ENCODE data around the gene AP3S1. TPM values are rescaled to one million over a fixed set of nuclear protein-coding genes. Genes with fewer than 3 reads are reported as not detected.

Gene AP3S1
- total and polyA plus RNA-seq, 2 of the 13 experiments (the other 11 are each of a cell fraction or from before 2014, with no cell fraction given) = 50.5 to 85.9 TPM

DNA sequence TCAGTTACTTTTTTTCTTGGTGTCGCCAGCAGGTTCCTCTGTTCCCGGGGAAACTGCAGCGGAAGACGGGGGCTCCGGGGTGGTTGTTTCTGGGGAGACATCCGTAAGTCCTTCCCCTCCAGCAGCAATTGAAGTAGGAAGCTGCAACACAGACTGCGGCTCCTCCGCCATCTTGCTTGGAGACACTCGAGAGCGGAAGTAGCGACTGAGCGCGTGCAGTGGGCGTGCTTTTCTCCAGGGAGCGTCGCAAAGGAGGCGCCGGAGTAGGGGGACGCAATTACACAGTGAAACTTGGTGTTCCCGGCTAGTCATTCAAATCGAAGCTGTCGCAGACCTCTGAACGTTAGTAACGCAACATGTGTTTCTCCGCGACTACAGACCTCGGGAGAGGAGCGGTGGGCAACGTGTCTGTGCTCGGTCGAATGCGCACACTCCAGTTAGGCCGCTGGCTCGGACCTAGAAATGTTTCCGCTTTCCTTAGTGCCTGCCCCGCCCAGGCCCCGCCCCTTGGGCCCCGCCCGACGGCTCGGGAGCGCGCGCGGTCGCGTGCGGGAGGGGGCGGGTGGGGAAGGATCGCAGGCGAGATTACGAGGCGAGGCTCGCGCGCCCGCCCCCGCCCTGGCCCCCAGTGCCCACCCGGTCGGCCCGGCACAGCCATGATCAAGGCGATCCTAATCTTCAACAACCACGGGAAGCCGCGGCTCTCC lies at the start of gene AP3S1, which contains the start of gene ATG12 (continued):
- TF ChIP-seq POLR2AphosphoS2 (IDR thresholded peaks at IDR 0.05; ENCODE audit: low read depth, low read length) (no peak), YEATS4 (CRISPR knock-in tag; IDR thresholded peaks at IDR 0.05; ENCODE audit: borderline replicate concordance) (peak; percentile 93), ZNF775 (CRISPR knock-in tag; IDR thresholded peaks at IDR 0.05; ENCODE audit: borderline replicate concordance) (no peak), GABPA (IDR thresholded peaks at IDR 0.05; ENCODE audit: low read depth, low read length) (peak; percentile 58; the same call in 1 of the 2 replicates), GABPA (CRISPR knock-in tag; IDR thresholded peaks at IDR 0.05; ENCODE audit: low read depth) (peak; percentile 91), ZNF33A (CRISPR knock-in tag; IDR thresholded peaks at IDR 0.05; ENCODE audit: borderline replicate concordance) (peak; percentile 71; the same call in 1 of the 2 replicates), ZNF343 (CRISPR knock-in tag; IDR thresholded peaks at IDR 0.05) (no peak), ZNF703 (CRISPR knock-in tag; IDR thresholded peaks at IDR 0.05; ENCODE audit: borderline replicate concordance) (no peak), ZC3H4 (CRISPR knock-in tag; IDR thresholded peaks at IDR 0.05; ENCODE audit: borderline replicate concordance) (peak; percentile 30; the same call in 1 of the 2 replicates), TAF15 (IDR thresholded peaks at IDR 0.05; ENCODE audit: low read depth, low read length, poor library complexity, severe bottlenecking) (no peak), ZMAT3 (CRISPR knock-in tag; conservative IDR thresholded peaks at IDR 0.05) (peak; percentile 95), RBM39 (IDR thresholded peaks at IDR 0.05; ENCODE audit: low read depth, low read length, poor library complexity, severe bottlenecking) (peak; percentile 58), EHMT2 (IDR thresholded peaks at IDR 0.05; ENCODE audit: borderline replicate concordance, low read depth, low read length) (no peak), IRF2 (CRISPR knock-in tag; IDR thresholded peaks at IDR 0.05) (peak; percentile 78; the same call in 1 of the 2 replicates)
- TF ChIP-seq, protein P1, sequence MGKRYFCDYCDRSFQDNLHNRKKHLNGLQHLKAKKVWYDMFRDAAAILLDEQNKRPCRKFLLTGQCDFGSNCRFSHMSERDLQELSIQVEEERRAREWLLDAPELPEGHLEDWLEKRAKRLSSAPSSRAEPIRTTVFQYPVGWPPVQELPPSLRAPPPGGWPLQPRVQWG (CRISPR knock-in tag; IDR thresholded peaks at IDR 0.05; ENCODE audit: borderline replicate concordance, low read depth) = no peak
- TF ChIP-seq, protein P2, sequence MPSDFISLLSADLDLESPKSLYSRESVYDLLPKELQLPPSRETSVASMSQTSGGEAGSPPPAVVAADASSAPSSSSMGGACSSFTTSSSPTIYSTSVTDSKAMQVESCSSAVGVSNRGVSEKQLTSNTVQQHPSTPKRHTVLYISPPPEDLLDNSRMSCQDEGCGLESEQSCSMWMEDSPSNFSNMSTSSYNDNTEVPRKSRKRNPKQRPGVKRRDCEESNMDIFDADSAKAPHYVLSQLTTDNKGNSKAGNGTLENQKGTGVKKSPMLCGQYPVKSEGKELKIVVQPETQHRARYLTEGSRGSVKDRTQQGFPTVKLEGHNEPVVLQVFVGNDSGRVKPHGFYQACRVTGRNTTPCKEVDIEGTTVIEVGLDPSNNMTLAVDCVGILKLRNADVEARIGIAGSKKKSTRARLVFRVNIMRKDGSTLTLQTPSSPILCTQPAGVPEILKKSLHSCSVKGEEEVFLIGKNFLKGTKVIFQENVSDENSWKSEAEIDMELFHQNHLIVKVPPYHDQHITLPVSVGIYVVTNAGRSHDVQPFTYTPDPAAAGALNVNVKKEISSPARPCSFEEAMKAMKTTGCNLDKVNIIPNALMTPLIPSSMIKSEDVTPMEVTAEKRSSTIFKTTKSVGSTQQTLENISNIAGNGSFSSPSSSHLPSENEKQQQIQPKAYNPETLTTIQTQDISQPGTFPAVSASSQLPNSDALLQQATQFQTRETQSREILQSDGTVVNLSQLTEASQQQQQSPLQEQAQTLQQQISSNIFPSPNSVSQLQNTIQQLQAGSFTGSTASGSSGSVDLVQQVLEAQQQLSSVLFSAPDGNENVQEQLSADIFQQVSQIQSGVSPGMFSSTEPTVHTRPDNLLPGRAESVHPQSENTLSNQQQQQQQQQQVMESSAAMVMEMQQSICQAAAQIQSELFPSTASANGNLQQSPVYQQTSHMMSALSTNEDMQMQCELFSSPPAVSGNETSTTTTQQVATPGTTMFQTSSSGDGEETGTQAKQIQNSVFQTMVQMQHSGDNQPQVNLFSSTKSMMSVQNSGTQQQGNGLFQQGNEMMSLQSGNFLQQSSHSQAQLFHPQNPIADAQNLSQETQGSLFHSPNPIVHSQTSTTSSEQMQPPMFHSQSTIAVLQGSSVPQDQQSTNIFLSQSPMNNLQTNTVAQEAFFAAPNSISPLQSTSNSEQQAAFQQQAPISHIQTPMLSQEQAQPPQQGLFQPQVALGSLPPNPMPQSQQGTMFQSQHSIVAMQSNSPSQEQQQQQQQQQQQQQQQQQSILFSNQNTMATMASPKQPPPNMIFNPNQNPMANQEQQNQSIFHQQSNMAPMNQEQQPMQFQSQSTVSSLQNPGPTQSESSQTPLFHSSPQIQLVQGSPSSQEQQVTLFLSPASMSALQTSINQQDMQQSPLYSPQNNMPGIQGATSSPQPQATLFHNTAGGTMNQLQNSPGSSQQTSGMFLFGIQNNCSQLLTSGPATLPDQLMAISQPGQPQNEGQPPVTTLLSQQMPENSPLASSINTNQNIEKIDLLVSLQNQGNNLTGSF (CRISPR knock-in tag; IDR thresholded peaks at IDR 0.05) = no peak
- TF ChIP-seq, protein P3, sequence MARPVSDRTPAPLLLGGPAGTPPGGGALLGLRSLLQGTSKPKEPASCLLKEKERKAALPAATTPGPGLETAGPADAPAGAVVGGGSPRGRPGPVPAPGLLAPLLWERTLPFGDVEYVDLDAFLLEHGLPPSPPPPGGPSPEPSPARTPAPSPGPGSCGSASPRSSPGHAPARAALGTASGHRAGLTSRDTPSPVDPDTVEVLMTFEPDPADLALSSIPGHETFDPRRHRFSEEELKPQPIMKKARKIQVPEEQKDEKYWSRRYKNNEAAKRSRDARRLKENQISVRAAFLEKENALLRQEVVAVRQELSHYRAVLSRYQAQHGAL (CRISPR knock-in tag; IDR thresholded peaks at IDR 0.05; ENCODE audit: not compliant biosample characterization) = no peak
- TF ChIP-seq, protein P4, sequence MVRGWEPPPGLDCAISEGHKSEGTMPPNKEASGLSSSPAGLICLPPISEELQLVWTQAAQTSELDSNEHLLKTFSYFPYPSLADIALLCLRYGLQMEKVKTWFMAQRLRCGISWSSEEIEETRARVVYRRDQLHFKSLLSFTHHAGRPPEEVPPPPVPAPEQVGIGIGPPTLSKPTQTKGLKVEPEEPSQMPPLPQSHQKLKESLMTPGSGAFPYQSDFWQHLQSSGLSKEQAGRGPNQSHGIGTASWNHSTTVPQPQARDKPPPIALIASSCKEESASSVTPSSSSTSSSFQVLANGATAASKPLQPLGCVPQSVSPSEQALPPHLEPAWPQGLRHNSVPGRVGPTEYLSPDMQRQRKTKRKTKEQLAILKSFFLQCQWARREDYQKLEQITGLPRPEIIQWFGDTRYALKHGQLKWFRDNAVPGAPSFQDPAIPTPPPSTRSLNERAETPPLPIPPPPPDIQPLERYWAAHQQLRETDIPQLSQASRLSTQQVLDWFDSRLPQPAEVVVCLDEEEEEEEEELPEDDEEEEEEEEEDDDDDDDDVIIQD (CRISPR knock-in tag; IDR thresholded peaks at IDR 0.05; ENCODE audit: low read depth) = 0 out of 2 replicates have a peak, but pooled peaks have one; percentile 63
- TF ChIP-seq, protein P5, sequence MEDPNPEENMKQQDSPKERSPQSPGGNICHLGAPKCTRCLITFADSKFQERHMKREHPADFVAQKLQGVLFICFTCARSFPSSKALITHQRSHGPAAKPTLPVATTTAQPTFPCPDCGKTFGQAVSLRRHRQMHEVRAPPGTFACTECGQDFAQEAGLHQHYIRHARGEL (CRISPR knock-in tag; IDR thresholded peaks at IDR 0.05) = no peak

Data from HepG2 (cell line).